ENCODE data around the gene SCAMP4. TPM values are rescaled to one million over a fixed set of nuclear protein-coding genes. Genes with fewer than 3 reads are reported as not detected.

Gene SCAMP4
- total RNA-seq, 2 donors from 2014 or later: 69.6 to 75.3 TPM

GRCh38 chr19:1859331-1859781, 45.8 kb upstream of the SCAMP4 start:
- H3K36me3 ChIP-seq (ENCODE audit: control insufficient read depth, insufficient read depth, low read length): no peaks in the 10 kb centered on the region
- no peaks in the 10 kb centered on the region for H3K9me3 ChIP-seq (ENCODE audit: control insufficient read depth, low read length)
- H3K27me3 ChIP-seq (ENCODE audit: control insufficient read depth, insufficient read depth, low read length, poor library complexity, severe bottlenecking): no peaks in the 10 kb centered on the region
- H3K36me3 Mint-ChIP-seq (ENCODE audit: low read depth): no peaks in the 10 kb centered on the region
- H3K9me3 Mint-ChIP-seq: no peaks in the 10 kb centered on the region
- H3K9ac ChIP-seq (ENCODE audit: extremely low read depth, low read length, poor library complexity, severe bottlenecking): peak overlapping the region; percentile 64
- peak overlapping the region; percentile 65 for H3K4me3 ChIP-seq (ENCODE audit: low read length)
- peaks cover 7% of the 10 kb centered on the region for H3K27me3 Mint-ChIP-seq (ENCODE audit: insufficient read depth)
- no peak overlapping the region for H3K27ac ChIP-seq (ENCODE audit: low read depth, low read length)
- peak overlapping the region; percentile 74 for H3K27ac Mint-ChIP-seq
- TF ChIP-seq CTCF (conservative IDR thresholded peaks at IDR 0.05): peak; percentile 39
- H3K4me1 ChIP-seq (ENCODE audit: control insufficient read depth, insufficient read depth, low read length): peaks cover 28% of the 10 kb centered on the region
- peak overlapping the region; percentile 52 for H3K4me3 Mint-ChIP-seq
- H3K4me1 Mint-ChIP-seq: peaks cover 34% of the 10 kb centered on the region
- WGBS, 2 experiments (ENCODE audit: insufficient coverage in 1 of 2, insufficient read length in 1 of 2): 19 to 28% methylated on average over 8 to 18 of the region's 18 CpGs
- peak; percentile 83 for DNase-seq

GRCh38 chr19:1860042-1860775, 45.0 kb upstream of the SCAMP4 start:
- Mint-ChIP-seq H3K36me3 (ENCODE audit: low read depth) (no peaks in the 10 kb centered on the region), H3K27ac (no peak overlapping the region), H3K27me3 (ENCODE audit: insufficient read depth) (peaks cover 7% of the 10 kb centered on the region), H3K9me3 (no peaks in the 10 kb centered on the region), H3K4me1 (peaks cover 27% of the 10 kb centered on the region), H3K4me3 (peak overlapping the region; percentile 85)
- Histone ChIP-seq H3K27ac (ENCODE audit: low read depth, low read length) (no peak overlapping the region), H3K27me3 (ENCODE audit: control insufficient read depth, insufficient read depth, low read length, poor library complexity, severe bottlenecking) (no peaks in the 10 kb centered on the region), H3K9ac (ENCODE audit: extremely low read depth, low read length, poor library complexity, severe bottlenecking) (peak overlapping the region; percentile 64), H3K9me3 (ENCODE audit: control insufficient read depth, low read length) (no peaks in the 10 kb centered on the region), H3K36me3 (ENCODE audit: control insufficient read depth, insufficient read depth, low read length) (no peaks in the 10 kb centered on the region), H3K4me1 (ENCODE audit: control insufficient read depth, insufficient read depth, low read length) (peaks cover 25% of the 10 kb centered on the region), H3K4me3 (ENCODE audit: low read length) (peak overlapping the region; percentile 89)
- DNase-seq: peak; percentile 79
- 23% methylated on average over 7 to 32 of the region's 32 CpGs for WGBS, 2 experiments (ENCODE audit: insufficient coverage in 1 of 2, insufficient read length in 1 of 2)
- no peak for TF ChIP-seq CTCF (conservative IDR thresholded peaks at IDR 0.05)

- Histone ChIP-seq H3K4me3 (ENCODE audit: low read length) (peak overlapping the region; percentile 89), H3K9ac (ENCODE audit: extremely low read depth, low read length, poor library complexity, severe bottlenecking) (peak overlapping the region; percentile 64), H3K4me1 (ENCODE audit: control insufficient read depth, insufficient read depth, low read length) (peaks cover 22% of the 10 kb centered on the region), H3K27me3 (ENCODE audit: control insufficient read depth, insufficient read depth, low read length, poor library complexity, severe bottlenecking) (no peaks in the 10 kb centered on the region), H3K36me3 (ENCODE audit: control insufficient read depth, insufficient read depth, low read length) (no peaks in the 10 kb centered on the region), H3K27ac (ENCODE audit: low read depth, low read length) (no peak overlapping the region), H3K9me3 (ENCODE audit: control insufficient read depth, low read length) (no peaks in the 10 kb centered on the region)
- no peak for DNase-seq
- Mint-ChIP-seq H3K4me1 (peaks cover 27% of the 10 kb centered on the region), H3K36me3 (ENCODE audit: low read depth) (no peaks in the 10 kb centered on the region), H3K4me3 (peak overlapping the region; percentile 85), H3K27me3 (ENCODE audit: insufficient read depth) (peaks cover 7% of the 10 kb centered on the region), H3K9me3 (no peaks in the 10 kb centered on the region), H3K27ac (no peak overlapping the region)
- TF ChIP-seq CTCF (conservative IDR thresholded peaks at IDR 0.05): no peak
- 23 to 32% methylated on average over 15 to 28 of the region's 28 CpGs for WGBS, 2 experiments (ENCODE audit: insufficient coverage in 1 of 2, insufficient read length in 1 of 2)
Measured at GRCh38 chr19:1860821-1861598, 44.2 kb upstream of the SCAMP4 start.
